ENCODE results near the gene SRPX2.

Gene SRPX2

GRCh38 chrX:100652266-100652665 is 8.3 kb downstream of the SRPX2 start:
- no peak overlapping the region for H3K27ac ChIP-seq (ENCODE audit: low read depth, low read length)
- TF ChIP-seq CTCF (IDR thresholded peaks at IDR 0.05; ENCODE audit: insufficient read depth, low read length, poor library complexity, severe bottlenecking) (no peak), EZH2phosphoT487 (conservative IDR thresholded peaks at IDR 0.05; ENCODE audit: low read length) (no peak)
- no peak overlapping the region for H3K4me2 ChIP-seq (ENCODE audit: low read depth, low read length, poor library complexity, severe bottlenecking)
- H2AFZ ChIP-seq (ENCODE audit: low read depth, low read length, severe bottlenecking), result no peak overlapping the region
- H3K4me3 ChIP-seq (ENCODE audit: insufficient read depth, low read length, poor library complexity, severe bottlenecking), result no peak overlapping the region
- H3K9ac ChIP-seq (ENCODE audit: low read length), result no peak overlapping the region
- no peaks in the 10 kb centered on the region for H3K27me3 ChIP-seq (ENCODE audit: low read length)
- H3K9me2 ChIP-seq (replicated peaks; ENCODE audit: insufficient read depth, low read length), result no peaks in the 10 kb centered on the region
- no peaks in the 10 kb centered on the region for H3K36me3 ChIP-seq (ENCODE audit: low read length)
- H3F3A ChIP-seq (ENCODE audit: insufficient read depth), result no peaks in the 10 kb centered on the region
- no peaks in the 10 kb centered on the region for H3K9me3 ChIP-seq (ENCODE audit: insufficient read depth, low read length)
- no peaks in the 10 kb centered on the region for H4K20me1 ChIP-seq (ENCODE audit: low read depth, low read length)
- H3K79me2 ChIP-seq (ENCODE audit: insufficient read depth, low read length), result no peaks in the 10 kb centered on the region

GRCh38 chrX:100654261-100654660 is 10.3 kb downstream of the SRPX2 start:
- H2AFZ ChIP-seq (ENCODE audit: low read depth, low read length, severe bottlenecking), result no peak overlapping the region
- no peak overlapping the region for H3K9ac ChIP-seq (ENCODE audit: low read length)
- TF ChIP-seq EZH2phosphoT487 (conservative IDR thresholded peaks at IDR 0.05; ENCODE audit: low read length) (no peak), CTCF (IDR thresholded peaks at IDR 0.05; ENCODE audit: insufficient read depth, low read length, poor library complexity, severe bottlenecking) (no peak)
- no peaks in the 10 kb centered on the region for H3K79me2 ChIP-seq (ENCODE audit: insufficient read depth, low read length)
- H3K27me3 ChIP-seq (ENCODE audit: low read length), result no peaks in the 10 kb centered on the region
- H3K36me3 ChIP-seq (ENCODE audit: low read length), result no peaks in the 10 kb centered on the region
- H3K9me3 ChIP-seq (ENCODE audit: insufficient read depth, low read length), result no peaks in the 10 kb centered on the region
- H3K4me2 ChIP-seq (ENCODE audit: low read depth, low read length, poor library complexity, severe bottlenecking), result no peak overlapping the region
- H3K4me3 ChIP-seq (ENCODE audit: insufficient read depth, low read length, poor library complexity, severe bottlenecking), result no peak overlapping the region
- no peak overlapping the region for H3K27ac ChIP-seq (ENCODE audit: low read depth, low read length)
- H3K9me2 ChIP-seq (replicated peaks; ENCODE audit: insufficient read depth, low read length), result no peaks in the 10 kb centered on the region
- no peaks in the 10 kb centered on the region for H4K20me1 ChIP-seq (ENCODE audit: low read depth, low read length)
- H3F3A ChIP-seq (ENCODE audit: insufficient read depth), result no peaks in the 10 kb centered on the region

GRCh38 chrX:100658941-100659381 is 15.0 kb downstream of the SRPX2 start:
- no peak overlapping the region for H3K4me2 ChIP-seq (ENCODE audit: low read depth, low read length, poor library complexity, severe bottlenecking)
- no peak overlapping the region for H3K9ac ChIP-seq (ENCODE audit: low read length)
- TF ChIP-seq EZH2phosphoT487 (conservative IDR thresholded peaks at IDR 0.05; ENCODE audit: low read length) (no peak), CTCF (IDR thresholded peaks at IDR 0.05; ENCODE audit: insufficient read depth, low read length, poor library complexity, severe bottlenecking) (no peak)
- no peaks in the 10 kb centered on the region for H3K36me3 ChIP-seq (ENCODE audit: low read length)
- H3K27me3 ChIP-seq (ENCODE audit: low read length), result no peaks in the 10 kb centered on the region
- no peaks in the 10 kb centered on the region for H3K9me3 ChIP-seq (ENCODE audit: insufficient read depth, low read length)
- H4K20me1 ChIP-seq (ENCODE audit: low read depth, low read length), result no peaks in the 10 kb centered on the region
- no peaks in the 10 kb centered on the region for H3K79me2 ChIP-seq (ENCODE audit: insufficient read depth, low read length)
- no peak overlapping the region for H3K4me3 ChIP-seq (ENCODE audit: insufficient read depth, low read length, poor library complexity, severe bottlenecking)
- no peak overlapping the region for H3K27ac ChIP-seq (ENCODE audit: low read depth, low read length)
- no peaks in the 10 kb centered on the region for H3F3A ChIP-seq (ENCODE audit: insufficient read depth)
- no peaks in the 10 kb centered on the region for H3K9me2 ChIP-seq (replicated peaks; ENCODE audit: insufficient read depth, low read length)
- H2AFZ ChIP-seq (ENCODE audit: low read depth, low read length, severe bottlenecking), result no peak overlapping the region
